Panc1 (cell line): ENCODE measurements around the gene NCKAP1. TPM values are rescaled to one million over a fixed set of nuclear protein-coding genes. Genes with fewer than 3 reads are reported as not detected.

ENCODE experiments used
- ATAC-seq: fragments of 200-7000 bp; cut with Tn5 transposase; 2 replicates; pipeline ENCODE4 v1.9.1; 2020; ENCODE audit warnings: mild to moderate bottlenecking, moderate library complexity
- BruUV-seq: library from RNA; stranded (reverse); fragments of 400-500 nt; replicated peaks from 2 replicates; lab custom pipeline; 2021; lab: Mats Ljungman, UMichigan
- CTCF ChIA-PET: fragments of 300-600 bp; sonication (Branson Sonifier 250); formaldehyde crosslinking; loops from one replicate; lab custom pipeline; 2022; ENCODE audit warnings: antibody characterized with exemption; lab: Charles Lee
- POLR2A ChIA-PET: fragments of 300-600 bp; sonication (Branson Sonifier 250); formaldehyde crosslinking; loops from one replicate; lab custom pipeline; 2022; ENCODE audit warnings: antibody characterized with exemption; lab: Charles Lee
- DNase-seq: peaks from one replicate; pipeline ENCODE4 v3.0.0-alpha.2; 2010; ENCODE audit warnings: low read depth, low spot score
- H3K27ac ChIP-seq: 2 replicates; pipeline ENCODE4 v1.5.1; 2011; ENCODE audit warnings: mild to moderate bottlenecking, low read length, inconsistent platforms
- H3K27me3 ChIP-seq: fragments of 200-500 bp; sonication (Bioruptor generic); 2 replicates; pipeline ENCODE4 v1.6.0; 2014; ENCODE audit warnings: low read length, inconsistent platforms; ENCODE audit not compliant: control insufficient read depth, insufficient read depth
- H3K36me3 ChIP-seq: fragments of 200-500 bp; sonication (Bioruptor generic); 2 replicates; pipeline ENCODE4 v1.5.1; 2014; ENCODE audit warnings: inconsistent platforms, mild to moderate bottlenecking, low read length, moderate library complexity; ENCODE audit not compliant: control insufficient read depth, insufficient read depth
- H3K4me1 ChIP-seq: 2 replicates; pipeline ENCODE4 v1.5.1; 2011; ENCODE audit warnings: inconsistent platforms, mild to moderate bottlenecking, low read length, moderate library complexity; ENCODE audit not compliant: control insufficient read depth, insufficient read depth
- H3K4me3 ChIP-seq, 2 experiments: 2 replicates each; pipeline ENCODE4 v1.5.1; 2011 to 2012; ENCODE audit warnings: low read depth in 2 of 2, low read length in 2 of 2, mild to moderate bottlenecking in 2 of 2, inconsistent platforms in 1 of 2, moderate library complexity in 1 of 2
- H3K9me3 ChIP-seq: fragments of 200-500 bp; sonication (Bioruptor generic); 2 replicates; pipeline ENCODE4 v1.5.1; 2014; ENCODE audit warnings: low read depth, mild to moderate bottlenecking, inconsistent platforms, low read length, moderate library complexity; ENCODE audit not compliant: control insufficient read depth, insufficient read depth
- CTCF ChIP-seq: fragments of 450-650 bp; IDR thresholded peaks from 2 replicates; pipeline ENCODE4 v1.5.1; 2017; ENCODE audit warnings: mild to moderate bottlenecking
- POLR2AphosphoS5 ChIP-seq: IDR thresholded peaks from 2 replicates; pipeline ENCODE4 v1.6.1; 2012; ENCODE audit warnings: mild to moderate bottlenecking, low read depth, low read length, moderate library complexity
- REST ChIP-seq, 2 experiments: IDR thresholded peaks; 2 replicates each; pipeline ENCODE4 v1.6.1; 2011 to 2012; ENCODE audit warnings: low read depth in 2 of 2, control low read depth in 1 of 2, low read length in 1 of 2, mild to moderate bottlenecking in 1 of 2, moderate library complexity in 1 of 2; ENCODE audit not compliant: insufficient read depth in 1 of 2
- SIN3A ChIP-seq: IDR thresholded peaks from 2 replicates; pipeline ENCODE4 v1.6.1; 2012; ENCODE audit warnings: low read depth, mild to moderate bottlenecking, low read length, moderate library complexity, borderline replicate concordance; ENCODE audit not compliant: insufficient read depth
- TCF7L2 ChIP-seq: IDR thresholded peaks from 2 replicates; pipeline ENCODE4 v1.6.1; 2011; ENCODE audit warnings: mild to moderate bottlenecking, low read depth, low read length, inconsistent platforms
- in situ Hi-C: cut with HindIII; loops from 2 replicates; pipeline ENCODE4 v1.10.0; 2016; ENCODE audit warnings: low sequenced_read_pairs, low pct_unique_long_range_greater_than_20kb
- intact Hi-C: fragments of 100-400 bp; cut with micrococcal nuclease; formaldehyde crosslinking; loops from one replicate; pipeline ENCODE4 v1.10.0; 2022; ENCODE audit not compliant: unreplicated experiment
- total RNA-seq: library from RNA; stranded (reverse); gene quantifications from one replicate; pipeline ENCODE4 v1.2.1, GENCODE V29; 2021; ENCODE audit not compliant: unreplicated experiment

The NCKAP1 gene
- total RNA-seq, 1 experiment from 2014 or later, result 174 TPM

- ChIA-PET POLR2A (no interaction called here), CTCF (no interaction called here)
- Histone ChIP-seq H3K4me3 (no peak overlapping the region), H3K36me3 (peaks cover 23% of the 10 kb centered on the region; the same call in 1 of the 2 replicates), H3K9me3 (no peaks in the 10 kb centered on the region), H3K4me1 (peaks cover 3% of the 10 kb centered on the region; the same call in 1 of the 2 replicates), H3K27me3 (no peaks in the 10 kb centered on the region), H3K27ac (no peak overlapping the region)
- intact Hi-C loops (no loop called here), in situ Hi-C loops (no loop called here)
- ATAC-seq, result peak; percentile 59; the same call in 1 of the 2 replicates
- DNase-seq, result no peak
- TF ChIP-seq POLR2AphosphoS5 (no peak), SIN3A (no peak), REST (IDR thresholded peaks at IDR 0.05; ENCODE audit: insufficient read depth in 1 of 2, low read depth in 2 of 2, low read length in 1 of 2) (no peak), CTCF (no peak), TCF7L2 (no peak)
- BruUV-seq, result no TSS peak
These were observed 89.2 kb downstream of the NCKAP1 start for GRCh38 chr2:182949052-182949451.

DNA sequence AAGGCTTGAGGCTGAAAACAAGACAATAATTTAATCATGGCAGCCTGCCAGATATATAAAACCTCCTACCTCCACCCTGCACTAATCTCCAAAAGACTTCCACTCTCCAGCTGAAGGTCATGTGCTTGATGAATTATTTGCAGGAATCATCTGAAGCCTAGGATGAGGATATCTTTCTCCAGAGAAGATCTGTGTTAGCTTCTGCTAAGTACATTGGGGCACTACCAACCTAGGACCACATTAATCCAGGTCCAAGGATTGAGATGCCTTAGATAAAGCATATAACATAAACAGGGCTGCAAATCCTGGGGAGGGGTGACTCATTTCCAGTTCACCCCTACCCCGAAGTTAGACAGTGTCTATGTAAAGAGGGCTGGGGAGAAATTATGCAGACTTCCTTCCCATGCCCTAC, 91.3 kb downstream of the NCKAP1 start:
- Histone ChIP-seq H3K27me3 (no peaks in the 10 kb centered on the region), H3K4me3 (no peak overlapping the region), H3K36me3 (peaks cover 16% of the 10 kb centered on the region), H3K9me3 (no peaks in the 10 kb centered on the region), H3K4me1 (peaks cover 3% of the 10 kb centered on the region; the same call in 1 of the 2 replicates), H3K27ac (no peak overlapping the region)
- intact Hi-C loops (no loop called here), in situ Hi-C loops (no loop called here)
- no peak; the same call in 1 of the 2 replicates for ATAC-seq
- TF ChIP-seq POLR2AphosphoS5, result no peak
- no peak for TF ChIP-seq CTCF
- no peak for TF ChIP-seq SIN3A
- TF ChIP-seq REST (IDR thresholded peaks at IDR 0.05; ENCODE audit: insufficient read depth in 1 of 2, low read depth in 2 of 2, low read length in 1 of 2), result no peak
- TF ChIP-seq TCF7L2, result no peak
- ChIA-PET CTCF (no interaction called here), POLR2A (no interaction called here)
- no peak for DNase-seq
- BruUV-seq, result no TSS peak
